HEK293 (cell line): ENCODE data around the gene ZNF442.

Experiments used
- CTCF ChIA-PET: fragments of 350-600 bp; formaldehyde crosslinking; extraction: SDS; loops from one replicate; lab custom pipeline; 2021; ENCODE audit warnings: antibody characterized with exemption; lab: Yijun Ruan, JAX
- POLR2A ChIA-PET: fragments of 300-600 bp; formaldehyde crosslinking; extraction: SDS; loops from one replicate; lab custom pipeline; 2020; ENCODE audit warnings: antibody characterized with exemption, inconsistent platforms; lab: Yijun Ruan, JAX
- H3K27ac ChIP-seq: fragments of 200-500 bp; sonication (Bioruptor generic); 2 replicates; pipeline ENCODE4 v1.5.1; 2014; ENCODE audit warnings: low read depth, low read length, control low read depth, inconsistent platforms; ENCODE audit errors: extremely low read depth
- H3K36me3 ChIP-seq, 2 experiments: fragments of 200-500 bp in 1 of 2; sonication (Bioruptor generic) in 1 of 2; 1 replicate in 1 of 2; 2 replicates in 1 of 2; pipeline ENCODE4 v1.5.1; 2014 to 2017; ENCODE audit warnings: inconsistent platforms in 2 of 2, low read length in 2 of 2; ENCODE audit not compliant: control insufficient read depth in 2 of 2, insufficient read depth in 1 of 2
- H3K4me1 ChIP-seq: fragments of 200-500 bp; sonication (Bioruptor generic); 2 replicates; pipeline ENCODE4 v1.5.1; 2014; ENCODE audit warnings: mild to moderate bottlenecking, low read length, inconsistent platforms; ENCODE audit not compliant: control insufficient read depth, insufficient read depth
- H3K4me3 ChIP-seq: 2 replicates; pipeline ENCODE4 v1.5.1; 2011; ENCODE audit warnings: low read depth, mild to moderate bottlenecking, control low read depth, low read length, moderate library complexity
- H3K9me3 ChIP-seq: fragments of 200-500 bp; sonication (Bioruptor generic); 2 replicates; pipeline ENCODE4 v1.5.1; 2014; ENCODE audit warnings: low read depth, low read length, inconsistent platforms; ENCODE audit not compliant: control insufficient read depth, insufficient read depth
- GFI1B ChIP-seq: fragments of 450-650 bp; formaldehyde crosslinking; IDR thresholded peaks from 2 replicates; pipeline ENCODE4 v1.5.1; 2016; ENCODE audit warnings: missing biosample characterization, missing genetic modification characterization
- KLF1 ChIP-seq: fragments of 450-650 bp; formaldehyde crosslinking; IDR thresholded peaks from 2 replicates; pipeline ENCODE4 v1.5.1; 2016; ENCODE audit warnings: missing biosample characterization, missing genetic modification characterization
- KLF8 ChIP-seq: fragments of 450-650 bp; formaldehyde crosslinking; IDR thresholded peaks from 2 replicates; pipeline ENCODE4 v1.5.1; 2016; ENCODE audit warnings: missing biosample characterization, missing genetic modification characterization
- RBAK ChIP-seq: fragments of 450-650 bp; formaldehyde crosslinking; IDR thresholded peaks from 2 replicates; pipeline ENCODE4 v1.5.1; 2016; ENCODE audit warnings: missing biosample characterization, missing genetic modification characterization
- REST ChIP-seq: fragments of 450-650 bp; formaldehyde crosslinking; IDR thresholded peaks from 2 replicates; pipeline ENCODE4 v1.5.1; 2016; ENCODE audit warnings: missing biosample characterization, missing genetic modification characterization
- SETDB1 ChIP-seq: IDR thresholded peaks from one replicate; pipeline ENCODE4 v1.6.1; 2017; ENCODE audit warnings: mild to moderate bottlenecking, low read length, moderate library complexity, mixed read lengths; ENCODE audit not compliant: insufficient read length
- SP7 ChIP-seq: fragments of 450-650 bp; formaldehyde crosslinking; IDR thresholded peaks from 2 replicates; pipeline ENCODE4 v1.5.1; 2016; ENCODE audit warnings: missing biosample characterization, missing genetic modification characterization
- TRIM28 ChIP-seq: IDR thresholded peaks from 2 replicates; pipeline ENCODE4 v1.6.1; 2011; ENCODE audit warnings: low read length, control low read depth, borderline replicate concordance
- ZFP41 ChIP-seq: fragments of 450-650 bp; formaldehyde crosslinking; IDR thresholded peaks from 2 replicates; pipeline ENCODE4 v1.5.1; 2016; ENCODE audit warnings: missing biosample characterization, missing genetic modification characterization, borderline replicate concordance
- ZNF121 ChIP-seq: fragments of 450-650 bp; formaldehyde crosslinking; IDR thresholded peaks from 2 replicates; pipeline ENCODE4 v1.5.1; 2016; ENCODE audit warnings: missing biosample characterization, missing genetic modification characterization
- ZNF138 ChIP-seq: fragments of 450-650 bp; formaldehyde crosslinking; IDR thresholded peaks from 2 replicates; pipeline ENCODE4 v1.5.1; 2016; ENCODE audit warnings: missing biosample characterization, missing genetic modification characterization, borderline replicate concordance
- ZNF23 ChIP-seq: fragments of 450-650 bp; formaldehyde crosslinking; IDR thresholded peaks from 2 replicates; pipeline ENCODE4 v1.5.1; 2016; ENCODE audit warnings: missing biosample characterization, missing genetic modification characterization, borderline replicate concordance
- ZNF239 ChIP-seq: fragments of 450-650 bp; formaldehyde crosslinking; IDR thresholded peaks from 2 replicates; pipeline ENCODE4 v1.5.1; 2016; ENCODE audit warnings: missing biosample characterization, missing genetic modification characterization
- ZNF266 ChIP-seq: fragments of 450-650 bp; formaldehyde crosslinking; IDR thresholded peaks from 2 replicates; pipeline ENCODE4 v1.5.1; 2016; ENCODE audit warnings: missing biosample characterization, missing genetic modification characterization, low read depth
- ZNF274 ChIP-seq, 2 experiments: fragments of 200-500 bp in 1 of 2; fragments of 450-650 bp in 1 of 2; sonication (Bioruptor generic) in 1 of 2; formaldehyde crosslinking in 1 of 2; IDR thresholded peaks; 2 replicates each; pipeline versions ENCODE4 v1.5.1 to v1.6.1; 2014 to 2016; ENCODE audit warnings: borderline replicate concordance in 1 of 2, inconsistent platforms in 1 of 2, low read length in 1 of 2, missing biosample characterization in 1 of 2, missing genetic modification characterization in 1 of 2
- ZNF280C ChIP-seq: fragments of 450-650 bp; formaldehyde crosslinking; IDR thresholded peaks from 2 replicates; pipeline ENCODE4 v1.5.1; 2016; ENCODE audit warnings: missing biosample characterization, missing genetic modification characterization
- ZNF416 ChIP-seq: fragments of 450-650 bp; formaldehyde crosslinking; IDR thresholded peaks from 2 replicates; pipeline ENCODE4 v1.5.1; 2016; ENCODE audit warnings: missing biosample characterization, missing genetic modification characterization
- ZNF501 ChIP-seq: fragments of 450-650 bp; formaldehyde crosslinking; IDR thresholded peaks from 2 replicates; pipeline ENCODE4 v1.5.1; 2016; ENCODE audit warnings: missing biosample characterization, missing genetic modification characterization
- ZNF530 ChIP-seq: fragments of 450-650 bp; formaldehyde crosslinking; IDR thresholded peaks from 2 replicates; pipeline ENCODE4 v1.5.1; 2016; ENCODE audit warnings: low read depth, missing biosample characterization, missing genetic modification characterization
- ZNF610 ChIP-seq: fragments of 450-650 bp; formaldehyde crosslinking; IDR thresholded peaks from 2 replicates; pipeline ENCODE4 v1.5.1; 2016; ENCODE audit warnings: missing biosample characterization, missing genetic modification characterization, borderline replicate concordance
- ZNF626 ChIP-seq: fragments of 450-650 bp; sonication (Bioruptor Pico); formaldehyde crosslinking; IDR thresholded peaks from 2 replicates; pipeline ENCODE4 v1.5.1; 2018; ENCODE audit warnings: missing biosample characterization, missing genetic modification characterization, inconsistent platforms
- ZNF629 ChIP-seq: fragments of 450-650 bp; formaldehyde crosslinking; IDR thresholded peaks from 2 replicates; pipeline ENCODE4 v1.5.1; 2017; ENCODE audit warnings: missing biosample characterization, missing genetic modification characterization
- ZNF791 ChIP-seq: fragments of 450-650 bp; formaldehyde crosslinking; IDR thresholded peaks from 2 replicates; pipeline ENCODE4 v1.5.1; 2016; ENCODE audit warnings: missing biosample characterization, missing genetic modification characterization
- ZNF792 ChIP-seq: fragments of 450-650 bp; formaldehyde crosslinking; IDR thresholded peaks from 2 replicates; pipeline ENCODE4 v1.5.1; 2016; ENCODE audit warnings: missing biosample characterization, missing genetic modification characterization
- ZSCAN16 ChIP-seq: fragments of 450-650 bp; formaldehyde crosslinking; IDR thresholded peaks from 2 replicates; pipeline ENCODE4 v1.5.1; 2016; ENCODE audit warnings: missing biosample characterization, missing genetic modification characterization

Gene ZNF442

DNA sequence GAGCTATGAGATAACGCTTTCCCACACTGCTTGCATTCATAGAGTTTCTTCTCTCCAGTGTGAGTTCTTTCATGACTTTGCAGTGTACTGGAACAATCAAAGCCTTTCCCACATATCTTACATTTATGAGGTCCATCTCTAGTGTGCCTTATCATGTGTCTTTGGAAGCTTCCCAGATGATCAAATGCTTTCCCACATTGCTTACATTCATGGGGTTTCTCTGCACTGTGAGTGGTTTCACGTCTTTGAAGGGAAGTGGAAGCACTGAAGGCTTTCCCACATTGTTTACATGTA is 14.9 kb upstream of the ZNF442 start (continued):
- TF ChIP-seq ZNF280C (tag by site-specific recombination) (no peak), KLF8 (tag by site-specific recombination) (no peak), RBAK (tag by site-specific recombination) (no peak)

GRCh38 chr19:12379732-12380443 is 14.4 kb upstream of the ZNF442 start:
- H3K4me1 ChIP-seq, result no peaks in the 10 kb centered on the region
- H3K36me3 ChIP-seq, result no peaks in the 10 kb centered on the region
- no peak for TF ChIP-seq ZFP41 (tag by site-specific recombination)
- no peak for TF ChIP-seq SP7 (tag by site-specific recombination)
- no peak for TF ChIP-seq ZNF501 (tag by site-specific recombination)
- no peak for TF ChIP-seq ZNF239
- TF ChIP-seq SETDB1, result peak; percentile 77
- no peak for TF ChIP-seq ZNF791 (tag by site-specific recombination)
- peak; percentile 53; the same call in 1 of the 2 replicates for TF ChIP-seq ZNF274 (IDR thresholded peaks at IDR 0.05; ENCODE audit: low read length)
- peak; percentile 79; the same call in 1 of the 2 replicates for TF ChIP-seq ZNF274 (tag by site-specific recombination; IDR thresholded peaks at IDR 0.05; ENCODE audit: borderline replicate concordance)
- TF ChIP-seq ZNF121 (tag by site-specific recombination), result no peak
- no peak for TF ChIP-seq ZNF23 (tag by site-specific recombination)
- no peak for TF ChIP-seq ZNF416
- no peak for TF ChIP-seq ZNF138 (tag by site-specific recombination)
- TF ChIP-seq ZNF626 (tag by site-specific recombination), result no peak
- TF ChIP-seq ZNF610 (tag by site-specific recombination), result no peak
- TF ChIP-seq TRIM28, result peak; percentile 78; the same call in 1 of the 2 replicates
- TF ChIP-seq KLF1 (tag by site-specific recombination), result no peak
- TF ChIP-seq ZNF266 (tag by site-specific recombination), result no peak
- no peak for TF ChIP-seq REST (tag by site-specific recombination)
- no peak for TF ChIP-seq ZNF792 (tag by site-specific recombination)
- no peak for TF ChIP-seq GFI1B
- TF ChIP-seq ZSCAN16 (tag by site-specific recombination), result no peak
- no peak for TF ChIP-seq ZNF629 (tag by site-specific recombination)
- no peak for TF ChIP-seq ZNF530 (tag by site-specific recombination)
- POLR2A ChIA-PET, result no interaction called here
- no peaks in the 10 kb centered on the region for H3K9me3 ChIP-seq
- CTCF ChIA-PET, result no interaction called here
- H3K27ac ChIP-seq, result no peak overlapping the region
- no peak overlapping the region for H3K4me3 ChIP-seq
